GM19328 (cell line): Measurements from ENCODE around the gene ILK.

ENCODE experiments used
- ATAC-seq: cut with Tn5 transposase; IDR thresholded peaks from one replicate; pipeline ENCODE4 v1.9.1; 2021; ENCODE audit warnings: mild to moderate bottlenecking, moderate library complexity; ENCODE audit not compliant: unreplicated experiment

ILK gene

DNA sequence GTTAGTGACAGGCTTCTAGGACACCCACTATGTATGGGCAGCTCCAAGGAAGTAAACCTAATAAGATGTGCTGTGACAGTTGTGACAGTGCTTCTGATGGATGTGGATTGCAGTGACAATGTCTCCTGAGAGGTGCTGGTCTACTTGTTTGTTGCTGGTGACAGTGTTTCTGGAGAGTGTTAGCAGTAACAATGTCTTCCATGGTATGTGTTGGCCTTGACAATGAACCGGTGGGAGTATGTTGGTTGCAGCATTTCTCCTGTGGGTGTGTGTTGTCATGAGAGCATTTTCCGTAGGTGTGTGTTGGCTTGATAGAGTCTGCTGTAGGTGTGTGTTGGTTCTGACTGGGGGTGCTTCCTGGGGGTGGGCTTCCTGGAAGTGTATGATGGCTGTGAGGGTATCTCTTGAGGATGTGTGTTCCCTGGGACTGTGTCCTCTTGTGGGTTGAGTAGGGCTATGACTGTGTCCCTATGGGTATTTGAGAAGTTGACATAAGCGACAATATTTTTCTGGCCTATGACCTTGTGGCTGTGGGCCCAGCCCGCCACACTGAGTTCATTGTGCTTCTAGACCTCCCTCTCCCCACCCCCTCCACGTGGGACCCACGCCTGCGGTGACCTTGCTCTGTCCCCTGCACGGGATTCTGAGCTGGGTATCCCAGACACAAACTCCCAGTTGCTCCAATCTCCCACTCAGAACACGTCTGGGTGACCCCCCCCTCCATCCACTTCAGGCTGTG is 50.9 kb downstream of the ILK start:
- ATAC-seq, result no peak

DNA sequence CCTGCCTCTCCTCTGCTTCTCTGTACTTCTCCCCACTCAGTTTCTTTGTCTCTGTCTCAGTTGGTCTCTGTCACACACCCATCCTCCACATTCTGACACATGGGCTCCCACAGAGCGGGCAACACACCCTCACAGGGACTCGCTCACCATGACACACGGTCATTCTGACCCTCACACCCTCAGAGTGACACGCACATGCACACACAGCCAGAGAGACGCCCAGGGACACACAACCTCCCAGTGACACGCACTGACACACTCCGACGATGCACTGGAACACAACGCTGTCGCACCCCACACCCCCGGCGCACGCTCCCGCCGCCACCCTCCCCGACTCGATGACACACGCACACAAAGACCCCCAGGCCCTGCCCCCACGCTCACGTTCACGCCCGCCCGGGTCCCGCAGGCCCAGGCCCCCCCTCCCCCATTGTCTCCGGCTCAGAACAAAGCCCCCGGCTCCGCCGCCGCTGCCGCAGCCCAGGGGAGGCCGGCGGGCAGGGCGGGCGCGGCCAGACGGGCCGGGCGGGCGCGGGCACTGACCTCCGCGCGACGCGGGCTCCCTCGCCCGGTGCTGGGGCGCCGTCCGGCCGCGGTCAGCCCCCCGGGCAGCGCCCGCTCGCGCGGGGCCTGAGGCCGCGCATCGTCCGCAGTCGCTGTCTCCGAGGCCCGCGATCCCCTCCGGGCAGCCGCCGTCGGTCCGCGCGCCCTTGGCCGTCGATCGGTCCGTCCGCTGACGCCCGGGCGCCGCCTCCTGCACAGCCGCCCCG is 51.6 kb downstream of the ILK start:
- ATAC-seq, result no peak

DNA sequence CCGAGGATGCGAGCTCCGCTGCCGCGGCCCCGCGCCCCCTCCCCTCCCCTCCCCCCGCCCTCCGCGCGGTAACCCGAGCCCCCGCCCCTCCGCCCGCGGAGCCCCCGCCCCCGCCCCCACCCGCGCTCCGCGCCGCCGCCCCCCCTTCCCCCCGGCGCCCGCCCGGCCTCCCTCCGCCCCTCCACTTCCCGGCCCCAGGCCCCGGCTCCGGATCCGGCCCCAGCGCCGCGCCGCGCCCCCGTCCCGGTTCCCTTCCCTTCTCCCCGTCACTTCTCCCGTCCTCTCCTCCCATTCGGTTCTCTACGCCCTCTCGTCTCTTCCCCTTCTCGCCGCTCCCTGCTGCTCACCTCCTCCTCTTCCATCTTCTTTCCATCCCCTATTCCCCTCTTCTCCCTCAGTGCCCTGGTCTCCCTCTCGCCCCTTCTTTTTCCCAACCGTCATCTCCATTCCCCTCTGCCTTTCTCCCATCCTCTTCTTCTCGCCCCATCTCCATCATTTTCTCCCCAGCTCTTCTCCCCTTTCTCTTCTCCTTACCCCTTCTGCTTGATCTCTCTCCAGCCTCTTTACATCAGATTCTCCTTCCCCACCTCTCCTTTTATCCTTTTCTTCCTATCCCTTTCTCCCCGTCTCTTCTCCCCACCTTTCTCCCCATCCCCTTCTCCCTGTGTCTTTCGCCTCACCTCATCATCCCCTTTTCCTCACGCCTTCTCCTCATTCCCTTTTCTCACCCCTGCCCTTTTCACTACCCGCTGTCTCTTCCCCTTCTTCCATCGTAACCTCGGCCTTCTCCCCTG is 52.4 kb downstream of the ILK start, which contains the start of gene DCHS1:
TSS of gene DCHS1 (minus strand) at position 20 of the 794 bp plus-strand sequence. CDS start 14,196 bp downstream, outside the sequence.
- ATAC-seq, result no peak

DNA sequence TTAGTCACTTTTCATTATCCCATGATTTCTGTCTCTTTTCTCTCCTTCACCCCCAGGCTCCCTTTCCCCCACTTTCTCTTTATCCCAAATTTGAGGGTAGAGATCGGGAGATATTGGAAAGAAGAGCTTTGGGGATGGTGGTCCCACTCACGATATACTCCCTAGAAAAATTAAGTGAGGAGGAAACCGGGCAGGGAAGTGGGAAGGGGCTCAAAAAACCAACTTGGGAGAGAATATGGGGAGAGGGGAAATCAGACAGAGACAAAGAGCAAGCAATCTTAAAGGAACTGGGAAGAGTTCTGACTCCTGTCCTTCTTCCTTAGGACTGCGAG is 53.0 kb downstream of the ILK start:
- no peak for ATAC-seq

DNA sequence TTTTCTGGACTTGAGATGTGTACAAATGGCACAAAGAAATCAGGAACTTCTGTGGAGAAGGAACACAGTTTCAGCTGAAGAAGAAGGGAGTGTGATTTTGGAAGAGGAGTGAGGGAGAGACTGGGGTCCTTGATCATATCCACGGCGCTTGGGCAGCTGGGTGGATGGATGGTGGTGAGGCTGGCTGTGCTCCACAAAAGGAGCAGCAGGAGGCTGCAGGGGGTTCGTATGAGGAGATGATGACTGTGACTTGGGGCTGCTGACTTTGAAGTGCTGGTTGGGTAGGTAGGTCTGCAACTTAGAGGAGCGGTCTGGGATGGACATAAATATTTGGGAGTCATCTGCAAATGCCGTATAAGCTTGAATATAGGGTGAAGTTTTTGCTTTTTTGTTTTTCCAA is 53.4 kb downstream of the ILK start:
- no peak for ATAC-seq

DNA sequence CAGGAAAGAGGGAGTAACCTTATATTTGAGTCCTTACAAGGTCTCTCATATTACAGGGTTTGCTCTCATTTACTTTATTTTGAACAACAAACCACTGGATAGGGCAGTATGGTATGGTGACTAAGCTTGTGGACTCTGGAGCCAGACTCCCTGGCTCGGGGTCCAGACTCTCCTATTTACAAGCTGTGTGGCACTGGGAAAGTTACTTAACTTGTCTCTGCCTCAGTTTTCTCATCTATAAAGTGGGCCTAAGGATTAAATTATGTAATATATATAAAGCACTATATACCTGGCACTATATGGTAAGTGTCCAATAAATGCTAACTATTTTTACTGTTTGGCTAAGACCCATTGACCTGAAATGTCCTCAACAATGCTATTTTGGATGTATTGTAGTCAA is 53.8 kb downstream of the ILK start:
- no peak for ATAC-seq

DNA sequence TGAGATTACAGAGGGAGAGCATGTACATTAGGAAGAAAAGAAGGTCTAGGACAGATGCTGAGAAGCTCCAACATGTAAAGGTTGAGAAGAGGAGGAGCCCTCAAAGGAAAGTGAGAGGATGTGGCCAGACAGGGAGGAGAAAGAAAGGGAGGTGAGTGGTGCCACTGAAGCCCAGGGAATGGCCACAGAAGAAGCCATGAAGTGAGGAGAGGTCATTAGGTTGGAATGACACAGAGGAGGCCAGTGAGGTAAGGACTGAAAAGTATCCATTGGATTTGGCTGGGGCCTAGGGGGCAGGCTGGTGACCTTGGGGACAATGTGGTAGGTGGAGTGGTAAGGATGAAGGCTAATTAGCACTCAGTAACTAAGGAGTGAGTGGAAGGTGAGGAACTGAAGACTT is 55.1 kb downstream of the ILK start:
- no peak for ATAC-seq
